BE2C (cell line): ENCODE data around the gene NFIC.

ENCODE experiments used
- DNase-seq: peaks from one replicate; pipeline ENCODE4 v3.0.0-alpha.2; 2020
- H3K27me3 ChIP-seq: fragments of 250-450 bp; sonication (Bioruptor Pico); 2 replicates; pipeline ENCODE4 v1.5.1; 2020; ENCODE audit warnings: mild to moderate bottlenecking
- H3K36me3 ChIP-seq: fragments of 250-450 bp; sonication (Bioruptor Pico); 2 replicates; pipeline ENCODE4 v1.5.1; 2020; ENCODE audit warnings: mild to moderate bottlenecking
- H3K4me1 ChIP-seq: fragments of 250-450 bp; sonication (Bioruptor Pico); 2 replicates; pipeline ENCODE4 v1.5.1; 2020
- H3K4me3 ChIP-seq: 2 replicates; pipeline ENCODE4 v1.5.1; 2011; ENCODE audit warnings: low read depth, low read length
- H3K9me3 ChIP-seq: fragments of 250-450 bp; sonication (Bioruptor Pico); 2 replicates; pipeline ENCODE4 v1.5.1; 2020
- TF ChIP-seq, protein P1 (sequence below): IDR thresholded peaks from 2 replicates; pipeline ENCODE4 v1.5.1; 2012; ENCODE audit warnings: mild to moderate bottlenecking, low read depth, low read length

Gene NFIC

DNA sequence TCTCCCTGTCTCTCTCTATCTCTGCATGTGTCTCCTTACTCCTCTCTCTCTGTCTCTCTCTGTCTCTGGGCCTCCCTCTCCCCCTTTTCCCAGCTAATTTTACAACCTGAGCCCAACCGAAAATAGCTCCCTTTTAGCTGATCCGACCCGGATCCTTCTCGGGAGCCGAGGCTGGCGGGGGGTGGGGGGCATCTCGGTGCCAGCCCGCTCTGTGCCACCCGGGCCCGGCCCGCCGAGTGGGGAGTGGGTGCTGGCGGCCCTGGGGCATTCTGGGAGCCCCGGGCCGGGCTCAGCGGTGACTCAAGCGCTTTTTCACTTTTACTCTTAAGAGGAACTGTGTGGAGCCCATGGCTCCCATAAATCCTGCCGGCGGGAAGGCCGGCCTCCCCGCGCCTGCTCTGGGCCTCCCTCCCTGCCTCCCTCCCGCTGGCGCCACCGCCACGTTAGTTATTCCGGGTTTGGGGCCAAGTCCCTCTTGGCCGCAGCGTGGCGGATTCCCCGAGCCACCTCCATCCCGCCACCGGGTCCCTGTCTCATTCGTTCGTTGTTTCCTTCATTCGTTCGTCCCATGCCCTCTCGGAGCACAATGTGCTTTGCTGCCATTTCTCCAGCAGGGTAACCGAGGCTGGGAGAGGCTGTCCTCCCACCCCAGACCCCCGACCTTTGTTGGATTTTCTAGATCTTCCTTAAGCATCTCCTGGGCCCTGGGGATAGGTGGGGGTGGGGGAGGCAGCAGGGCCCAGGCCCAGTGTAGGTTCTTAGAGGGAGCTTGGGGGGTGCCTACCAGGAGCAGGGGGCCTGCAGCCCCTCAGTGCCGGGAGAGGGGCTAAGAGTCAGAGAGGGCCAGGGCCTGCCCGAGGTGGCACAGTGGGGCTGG is 3.2 kb downstream of the NFIC start:
- Histone ChIP-seq H3K4me3 (peak overlapping the region; percentile 8; the same call in 1 of the 2 replicates), H3K27me3 (no peaks in the 10 kb centered on the region), H3K36me3 (no peaks in the 10 kb centered on the region), H3K4me1 (peaks cover 8% of the 10 kb centered on the region), H3K9me3 (no peaks in the 10 kb centered on the region)
- TF ChIP-seq, protein P1, sequence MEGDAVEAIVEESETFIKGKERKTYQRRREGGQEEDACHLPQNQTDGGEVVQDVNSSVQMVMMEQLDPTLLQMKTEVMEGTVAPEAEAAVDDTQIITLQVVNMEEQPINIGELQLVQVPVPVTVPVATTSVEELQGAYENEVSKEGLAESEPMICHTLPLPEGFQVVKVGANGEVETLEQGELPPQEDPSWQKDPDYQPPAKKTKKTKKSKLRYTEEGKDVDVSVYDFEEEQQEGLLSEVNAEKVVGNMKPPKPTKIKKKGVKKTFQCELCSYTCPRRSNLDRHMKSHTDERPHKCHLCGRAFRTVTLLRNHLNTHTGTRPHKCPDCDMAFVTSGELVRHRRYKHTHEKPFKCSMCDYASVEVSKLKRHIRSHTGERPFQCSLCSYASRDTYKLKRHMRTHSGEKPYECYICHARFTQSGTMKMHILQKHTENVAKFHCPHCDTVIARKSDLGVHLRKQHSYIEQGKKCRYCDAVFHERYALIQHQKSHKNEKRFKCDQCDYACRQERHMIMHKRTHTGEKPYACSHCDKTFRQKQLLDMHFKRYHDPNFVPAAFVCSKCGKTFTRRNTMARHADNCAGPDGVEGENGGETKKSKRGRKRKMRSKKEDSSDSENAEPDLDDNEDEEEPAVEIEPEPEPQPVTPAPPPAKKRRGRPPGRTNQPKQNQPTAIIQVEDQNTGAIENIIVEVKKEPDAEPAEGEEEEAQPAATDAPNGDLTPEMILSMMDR, result no peak
- DNase-seq, result no peak

DNA sequence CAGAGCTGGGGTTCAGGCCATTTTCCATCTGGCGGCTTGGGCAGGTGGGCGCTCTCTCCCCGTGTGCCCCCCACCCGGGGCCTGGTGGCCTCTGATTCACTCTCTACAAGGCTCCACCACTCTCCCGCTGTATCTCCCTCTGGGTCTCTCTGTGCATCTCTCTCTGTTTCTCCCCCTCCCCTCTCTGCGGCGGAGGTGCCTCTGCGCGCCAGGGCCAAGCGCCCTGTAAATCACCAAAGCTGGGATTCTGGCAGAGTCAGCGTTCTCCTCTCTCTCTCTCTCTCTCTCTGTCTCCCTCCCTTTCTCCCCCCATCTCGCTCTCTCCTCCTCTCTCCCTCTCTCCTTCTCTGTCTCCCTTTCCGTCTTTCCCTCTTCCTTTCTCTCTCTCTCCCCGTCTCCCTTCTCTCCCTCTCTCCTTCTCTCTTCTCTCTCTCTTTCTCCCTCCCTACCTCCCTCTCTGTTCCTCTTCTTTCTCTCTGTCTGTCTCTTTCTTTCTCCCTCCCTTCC is 3.9 kb downstream of the NFIC start:
- Histone ChIP-seq H3K27me3 (no peaks in the 10 kb centered on the region), H3K4me1 (peaks cover 14% of the 10 kb centered on the region), H3K4me3 (no peak overlapping the region), H3K9me3 (no peaks in the 10 kb centered on the region), H3K36me3 (peaks cover 2% of the 10 kb centered on the region; the same call in 1 of the 2 replicates)
- TF ChIP-seq, protein P1, result no peak
- DNase-seq, result no peak

DNA sequence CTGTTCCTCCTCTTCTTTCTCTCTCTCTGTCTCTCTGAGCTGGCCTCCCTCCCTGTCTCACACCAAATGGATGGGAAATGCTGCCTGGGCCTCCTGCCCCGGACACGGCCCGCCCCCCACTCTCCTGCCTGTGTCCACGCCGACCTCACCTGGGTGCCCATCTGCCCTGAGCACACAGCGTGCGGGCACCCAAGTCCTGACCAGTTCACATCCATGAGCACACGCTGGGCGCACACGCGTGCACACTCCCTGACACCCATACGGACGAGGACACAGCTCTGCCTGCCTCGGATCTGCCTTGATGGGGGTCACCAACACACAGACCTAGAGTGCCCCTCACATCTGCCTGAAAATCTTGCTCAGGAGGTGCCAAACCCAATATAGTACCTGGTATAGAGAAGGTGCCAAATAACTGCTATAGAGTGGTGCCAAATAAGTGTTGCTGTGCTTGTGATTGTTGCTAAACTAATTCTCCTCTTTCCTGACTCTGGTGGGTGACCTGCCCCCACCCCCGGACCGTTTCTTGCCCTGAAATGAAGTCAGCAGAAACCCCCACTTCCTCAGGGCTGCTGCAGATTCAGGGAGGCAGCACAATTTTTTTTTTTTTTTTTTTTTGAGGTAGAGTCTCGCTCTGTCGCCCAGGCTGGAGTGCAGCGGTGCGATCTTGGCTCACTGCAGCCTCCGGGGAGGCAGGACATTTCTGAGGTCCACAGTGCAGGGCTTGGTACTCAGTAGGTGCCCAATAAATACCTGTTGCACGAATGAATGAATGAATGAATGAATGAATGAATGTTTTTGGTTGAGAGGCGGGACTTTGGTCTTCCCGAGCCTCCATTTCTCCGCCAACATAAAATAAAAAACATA is 4.6 kb downstream of the NFIC start:
- no peaks in the 10 kb centered on the region for H3K27me3 ChIP-seq
- peaks cover 7% of the 10 kb centered on the region; the same call in 1 of the 2 replicates for H3K36me3 ChIP-seq
- TF ChIP-seq, protein P1, result no peak
- no peaks in the 10 kb centered on the region for H3K9me3 ChIP-seq
- no peak for DNase-seq
- no peak overlapping the region for H3K4me3 ChIP-seq
- H3K4me1 ChIP-seq, result peaks cover 19% of the 10 kb centered on the region

DNA sequence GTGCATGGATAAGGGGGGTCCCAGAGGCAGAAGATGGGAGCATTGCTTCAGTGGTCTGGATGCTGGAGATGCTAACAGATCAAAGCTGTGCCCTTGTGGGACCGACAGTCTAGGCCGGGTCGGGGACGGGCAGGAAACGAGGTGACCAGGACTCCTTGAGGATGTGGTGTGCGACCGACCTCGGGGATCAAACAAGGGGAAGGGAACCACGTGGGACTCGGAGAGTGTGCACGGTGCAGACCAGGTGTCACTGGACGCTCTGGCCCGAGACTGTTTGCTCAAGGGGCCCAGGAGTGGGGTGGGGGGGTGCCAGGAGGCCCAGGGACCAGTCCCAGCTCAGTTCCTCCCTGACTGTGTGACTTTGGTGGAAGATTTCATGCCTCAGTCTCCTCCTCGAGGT is 6.0 kb downstream of the NFIC start:
- H3K27me3 ChIP-seq, result no peaks in the 10 kb centered on the region
- no peak for DNase-seq
- H3K36me3 ChIP-seq, result peaks cover 7% of the 10 kb centered on the region; the same call in 1 of the 2 replicates
- TF ChIP-seq, protein P1, result no peak
- H3K4me1 ChIP-seq, result peaks cover 19% of the 10 kb centered on the region
- no peak overlapping the region for H3K4me3 ChIP-seq
- no peaks in the 10 kb centered on the region for H3K9me3 ChIP-seq

DNA sequence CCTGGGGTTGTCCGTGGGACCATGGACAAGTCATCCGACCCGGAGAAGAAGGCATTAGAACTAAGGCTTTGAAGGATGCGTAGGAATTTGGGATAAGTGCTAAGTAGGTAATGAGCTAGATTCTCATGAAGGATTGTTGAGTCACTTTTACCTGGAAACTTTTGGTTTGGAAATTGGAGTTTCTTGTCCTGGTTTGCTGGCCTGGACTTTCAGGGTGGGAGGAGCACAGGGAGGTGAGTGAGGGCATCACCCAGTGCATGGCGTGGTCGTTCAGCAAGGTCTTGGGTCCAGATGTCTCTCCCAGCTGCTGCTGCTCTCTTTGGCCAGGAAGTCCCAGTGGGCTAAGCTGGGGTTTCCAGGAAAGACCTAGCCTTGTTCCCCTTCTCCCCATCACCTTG is 7.6 kb downstream of the NFIC start:
- H3K27me3 ChIP-seq, result no peaks in the 10 kb centered on the region
- H3K4me3 ChIP-seq, result no peak overlapping the region
- DNase-seq, result no peak
- H3K4me1 ChIP-seq, result peaks cover 17% of the 10 kb centered on the region
- H3K36me3 ChIP-seq, result peaks cover 7% of the 10 kb centered on the region; the same call in 1 of the 2 replicates
- TF ChIP-seq, protein P1, result no peak
- no peaks in the 10 kb centered on the region for H3K9me3 ChIP-seq
